Sciatic nerve (tissue), 2 donors: Measurements from ENCODE around the gene MTMR3. TPM values are rescaled to one million over a fixed set of nuclear protein-coding genes. Genes with fewer than 3 reads are reported as not detected.
"Not testable (repeated sequence)": the region's sequence is repeated elsewhere in the genome, so short reads cannot be mapped to it uniquely, and the experiment has no call there.

ENCODE experiments used
- ATAC-seq: fragments of 200-7000 bp; cut with Tn5 transposase; one replicate; pipeline ENCODE4 v1.9.1; 2020; ENCODE audit warnings: mild to moderate bottlenecking, moderate library complexity
- DNase-seq: peaks from one replicate; pipeline ENCODE4 v3.0.0-alpha.2; 2020; ENCODE audit warnings: low spot score
- intact Hi-C: fragments of 100-400 bp; cut with DNase I; formaldehyde crosslinking; loops from one replicate; pipeline ENCODE4 v1.14.2; 2022
- total RNA-seq: library from RNA; stranded (reverse); fragmentation: NEBNext Ultra II Directional; extraction: Animal tissue kit (Norgen Biotek cat#: 25700); gene quantifications from one replicate; pipeline ENCODE4 v1.2.1, GENCODE V29; 2021
- donor health status: DM: no; HTN: no; CAD: no.
- donor health status: DM: no; HTN: no; CAD: no.

MTMR3 gene
- total RNA-seq, 1 donor from 2014 or later, result 73.2 TPM

DNA sequence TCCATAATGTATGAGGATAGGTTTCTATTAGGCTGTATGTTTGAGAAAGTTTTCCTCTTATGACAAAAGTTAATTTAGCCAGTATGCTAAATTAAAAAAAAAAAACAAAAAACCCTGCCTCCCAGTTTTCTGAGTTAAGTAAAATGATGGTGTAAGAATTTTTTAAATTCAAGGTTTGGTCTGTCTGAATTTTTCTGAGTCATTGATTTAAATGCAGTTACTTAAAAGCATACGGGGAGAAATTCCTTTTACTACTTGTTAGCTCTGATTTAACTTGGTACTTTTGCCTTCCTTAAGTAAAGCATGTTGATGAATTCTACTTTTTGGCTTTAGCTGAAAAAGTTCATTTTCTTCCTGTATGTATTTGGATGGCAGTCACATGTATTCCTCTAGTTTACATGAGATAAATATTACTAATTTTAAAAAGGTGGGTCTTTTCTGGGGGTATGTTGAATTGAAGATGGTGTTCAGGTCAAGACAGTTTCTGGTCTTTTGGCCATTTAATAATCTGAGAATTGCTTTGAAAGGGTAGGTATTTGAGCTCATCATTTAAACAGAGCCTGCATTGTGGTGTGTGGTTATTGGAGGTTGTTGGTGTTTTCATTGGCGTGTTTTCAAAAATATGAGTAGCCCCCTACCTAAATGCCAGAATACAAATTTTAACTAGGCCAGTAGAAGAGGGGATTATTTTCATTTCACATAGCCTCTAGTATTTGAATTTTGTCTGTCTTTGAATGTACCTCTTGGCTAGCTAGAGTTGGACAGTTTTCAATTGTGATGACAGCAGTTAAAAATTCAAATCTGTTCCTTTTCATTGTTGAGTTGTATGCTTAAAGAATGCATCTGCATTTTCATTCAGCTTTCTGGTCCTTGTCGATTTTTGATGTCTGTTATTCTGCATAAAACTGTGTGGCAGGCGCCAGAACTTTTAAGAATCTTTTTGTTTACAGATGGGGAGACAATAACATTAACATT is 64.7 kb downstream of the MTMR3 start:
- DNase-seq (no peak), ATAC-seq (no peak)
- intact Hi-C loops, result no loop called here

DNA sequence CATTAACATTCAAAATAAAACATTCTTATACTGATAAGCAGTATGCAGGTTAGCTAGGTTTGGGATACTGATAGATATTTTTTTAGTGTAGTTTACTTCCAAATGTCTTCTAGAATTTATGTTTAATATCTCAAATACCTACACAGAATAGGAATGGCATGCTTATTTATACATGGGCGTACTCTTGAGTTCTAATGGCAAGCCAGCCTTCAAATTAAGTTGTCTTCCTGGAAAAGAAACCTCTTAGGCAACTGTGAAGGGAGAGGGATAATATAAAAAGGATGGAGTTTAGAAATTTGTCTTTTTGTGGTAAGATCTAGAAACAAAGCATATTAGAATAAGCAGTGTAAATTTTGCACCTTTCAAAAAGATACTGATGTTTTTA is 65.4 kb downstream of the MTMR3 start:
- intact Hi-C loops, result no loop called here
- DNase-seq, result no peak

GRCh38 chr22:29949872-29950271 is 66.9 kb downstream of the MTMR3 start:
- intact Hi-C loops, result no loop called here
- no peak for ATAC-seq

More for the DNA sequence above, 65.4 kb downstream of the MTMR3 start:
- no peak for ATAC-seq

DNA sequence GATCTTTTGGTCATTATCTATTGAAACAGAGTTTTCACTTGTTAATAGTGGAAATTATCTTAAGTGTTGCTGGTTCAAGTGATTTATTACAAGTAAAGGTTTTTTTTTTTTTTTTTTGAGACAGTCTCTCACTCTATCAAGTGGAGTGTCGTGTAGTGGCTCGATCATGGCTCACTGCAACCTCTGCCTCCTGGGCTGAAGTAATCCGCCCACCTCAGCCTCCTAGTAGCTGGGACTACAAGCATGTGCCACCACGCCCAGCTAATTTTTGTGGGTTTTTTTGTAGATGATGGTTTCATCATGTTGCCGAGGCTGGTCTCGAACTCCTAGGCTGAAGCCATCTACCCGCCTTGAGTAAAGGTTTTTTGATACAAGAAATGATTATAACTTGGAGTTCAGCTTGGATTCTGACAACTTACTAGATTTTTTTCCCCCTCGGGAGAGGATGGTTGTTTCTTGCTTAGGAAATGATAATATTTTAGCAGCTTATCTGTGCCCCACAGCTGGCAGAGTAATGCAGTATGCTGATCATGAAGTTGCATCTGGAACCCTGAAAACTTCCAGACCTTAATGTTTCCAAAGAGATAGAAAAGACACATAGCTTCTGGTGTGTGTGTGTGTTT is 68.9 kb downstream of the MTMR3 start:
- no peak for ATAC-seq

More at GRCh38 chr22:29949872-29950271, 66.9 kb downstream of the MTMR3 start:
- no peak for DNase-seq

GRCh38 chr22:29954203-29954855 is 71.4 kb downstream of the MTMR3 start:
- DNase-seq (no peak), ATAC-seq (no peak)
- intact Hi-C loops, result no loop called here

More for the DNA sequence above, 68.9 kb downstream of the MTMR3 start:
- no peak for DNase-seq
- intact Hi-C loops, result no loop called here

DNA sequence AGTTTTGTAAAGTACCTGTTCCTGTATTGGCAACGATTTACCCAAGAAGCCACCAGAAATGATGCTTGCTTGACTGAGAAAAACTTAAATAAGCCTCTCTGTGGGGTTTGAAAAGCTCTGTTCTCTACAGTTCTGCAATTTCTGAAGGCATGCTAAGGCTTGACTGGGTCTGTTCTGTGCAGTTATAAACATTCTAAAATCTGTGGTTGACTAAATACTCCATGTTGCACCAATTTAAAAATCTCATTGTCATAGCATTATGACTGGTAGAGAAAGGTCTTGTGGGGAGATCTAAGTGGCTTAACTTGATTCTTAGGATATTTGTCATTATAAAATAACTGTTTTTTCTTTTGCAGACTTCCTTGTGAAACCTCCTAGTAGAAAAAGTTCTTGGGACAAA is 73.7 kb downstream of the MTMR3 start:
- intact Hi-C loops, result no loop called here
- no peak for ATAC-seq

GRCh38 chr22:29958170-29958569 is 75.2 kb downstream of the MTMR3 start:
- DNase-seq, result no peak
- intact Hi-C loops, result no loop called here
- no peak for ATAC-seq

More for the DNA sequence above, 73.7 kb downstream of the MTMR3 start:
- no peak for DNase-seq

GRCh38 chr22:29964776-29965175 is 81.8 kb downstream of the MTMR3 start:
- intact Hi-C loops, result no loop called here
- no peak for DNase-seq
- no peak for ATAC-seq

DNA sequence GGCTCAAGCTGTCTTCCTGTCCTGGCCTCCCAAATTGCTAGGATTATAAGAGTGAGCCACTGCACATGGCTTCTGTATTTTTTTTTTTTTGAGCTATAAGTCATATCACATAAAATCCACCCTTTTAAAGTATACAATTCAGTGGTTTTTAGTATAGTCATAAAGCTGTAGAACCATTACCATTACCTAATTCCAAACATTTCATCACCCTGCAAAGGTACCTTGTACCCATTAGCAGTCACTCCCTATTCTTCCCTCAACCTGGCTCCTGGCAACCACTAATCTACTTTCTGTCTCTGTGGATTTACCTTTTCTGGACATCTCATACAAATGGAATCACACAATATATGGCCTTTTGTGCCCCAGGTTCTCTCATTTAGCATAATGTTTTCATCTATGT is 84.5 kb downstream of the MTMR3 start:
- intact Hi-C loops, result no loop called here
- DNase-seq, result no peak
- no peak for ATAC-seq

GRCh38 chr22:29971607-29972006 is 88.6 kb downstream of the MTMR3 start:
- no peak for ATAC-seq
- intact Hi-C loops, result no loop called here

GRCh38 chr22:29972121-29972520 is 89.1 kb downstream of the MTMR3 start:
- ATAC-seq (no peak), DNase-seq (no peak)
- intact Hi-C loops, result no loop called here

More at GRCh38 chr22:29971607-29972006, 88.6 kb downstream of the MTMR3 start:
- DNase-seq, result no peak

DNA sequence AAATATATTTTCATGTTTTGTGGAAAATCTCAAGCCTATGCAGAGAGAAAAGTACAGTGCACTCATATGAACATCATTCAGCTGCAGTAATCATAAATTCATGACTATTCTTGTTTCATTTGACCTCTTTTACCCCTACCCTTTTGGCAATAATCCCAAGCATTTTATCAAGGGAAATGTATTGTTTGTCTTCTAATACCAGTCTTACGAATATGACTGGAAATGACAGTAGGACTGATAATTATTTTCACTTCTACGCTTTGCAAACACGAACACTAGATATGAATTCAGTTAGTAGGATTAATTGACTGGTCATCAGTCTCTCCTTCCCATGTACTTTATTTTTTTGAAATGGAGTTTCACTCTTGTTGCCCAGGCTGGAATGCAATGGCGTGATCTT is 90.3 kb downstream of the MTMR3 start:
- no peak for ATAC-seq

GRCh38 chr22:29973680-29974079 is 90.7 kb downstream of the MTMR3 start:
- intact Hi-C loops, result not testable (repeated sequence)

More for the DNA sequence above, 90.3 kb downstream of the MTMR3 start:
- no peak for DNase-seq
- intact Hi-C loops, result no loop called here

DNA sequence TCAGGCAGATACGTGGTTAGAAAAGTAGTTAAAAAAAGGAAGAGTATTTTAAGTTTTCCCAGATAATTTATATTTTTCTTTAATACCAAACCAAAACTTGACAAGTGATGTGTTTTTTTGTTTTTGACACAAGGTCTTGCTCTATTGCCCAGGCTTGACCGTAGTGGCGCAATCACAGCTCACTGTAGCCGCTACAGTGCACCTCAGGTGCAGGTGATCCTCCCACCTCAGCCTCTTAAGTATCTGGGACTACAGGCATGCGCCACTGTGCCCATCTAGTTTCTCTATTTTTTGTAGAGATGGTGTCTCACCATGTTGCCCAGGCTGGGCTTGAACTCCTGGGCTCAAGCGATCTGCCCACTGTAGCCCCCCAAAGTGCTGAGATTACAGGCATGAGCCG is 92.5 kb downstream of the MTMR3 start:
- DNase-seq (no peak), ATAC-seq (no peak)
- intact Hi-C loops, result no loop called here

More at GRCh38 chr22:29973680-29974079, 90.7 kb downstream of the MTMR3 start:
- DNase-seq, ATAC-seq: not testable (repeated sequence)

- no peak for DNase-seq
- intact Hi-C loops, result no loop called here
- no peak for ATAC-seq
These were observed 94.1 kb downstream of the MTMR3 start for GRCh38 chr22:29977107-29977506.

- ATAC-seq, result no peak
- intact Hi-C loops, result loop anchor here (5.0 kb wide), 1 partner anchor 1067 kb away; no protein-coding TSS in a partner anchor
- no peak for DNase-seq
These were observed 96.9 kb downstream of the MTMR3 start for GRCh38 chr22:29979777-29980321.

GRCh38 chr22:29983296-29983917 is 100.4 kb downstream of the MTMR3 start:
- DNase-seq, result no peak
- intact Hi-C loops, result loop anchor here (5.0 kb wide), 1 partner anchor 1064 kb away; no protein-coding TSS in a partner anchor
- no peak for ATAC-seq

GRCh38 chr22:29985912-29986311 is 102.9 kb downstream of the MTMR3 start:
- DNase-seq (no peak), ATAC-seq (no peak)
- intact Hi-C loops, result no loop called here

DNA sequence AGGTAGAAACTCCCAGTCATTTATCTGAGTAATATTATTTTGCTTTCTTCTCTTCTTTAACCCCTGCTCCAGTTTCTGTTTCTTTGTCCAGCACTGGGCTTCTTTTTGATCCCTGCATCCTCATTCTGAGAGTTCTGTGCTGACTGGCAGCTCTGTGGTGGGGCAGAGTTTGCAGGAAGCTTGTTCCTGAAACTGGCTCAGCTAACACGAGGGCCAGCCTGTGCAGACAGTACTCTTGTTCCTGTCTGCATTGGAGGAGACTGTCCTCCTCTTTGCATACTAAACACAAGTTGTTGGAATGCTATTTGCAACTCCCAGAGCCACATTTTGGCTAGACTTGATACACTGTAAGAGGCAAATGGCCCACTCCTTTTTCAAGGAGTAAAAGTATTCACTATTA is 104.2 kb downstream of the MTMR3 start:
- ATAC-seq, result no peak
- intact Hi-C loops, result no loop called here
- DNase-seq, result no peak
